Measurements from ENCODE around the gene CMKLR1. TPM values are rescaled to one million over a fixed set of nuclear protein-coding genes. Genes with fewer than 3 reads are reported as not detected.

The CMKLR1 gene
- total RNA-seq, 3 donors from 2014 or later (not counting 1 experiment from before 2014, with no cell fraction given) = 40.7 to 99.1 (median 63.2) TPM

DNA sequence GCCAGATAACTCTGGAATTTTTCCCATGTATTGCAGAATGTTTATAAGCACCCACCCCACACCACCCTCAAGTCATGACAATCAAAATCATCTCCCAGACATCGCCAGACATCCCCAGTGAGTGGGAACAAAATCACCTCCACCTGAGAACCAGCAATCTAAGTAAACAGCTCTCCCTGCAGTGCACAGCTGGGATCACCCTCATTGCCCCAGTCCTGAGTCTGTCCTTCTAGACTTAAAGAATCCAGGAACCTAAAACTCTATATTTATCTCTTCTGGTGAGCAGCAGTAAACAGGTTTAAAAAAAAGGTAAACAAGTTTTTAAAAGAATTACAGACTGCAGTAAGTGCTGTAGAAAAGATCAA, 43.3 kb upstream of the CMKLR1 start:
- intact Hi-C loops (cut with micrococcal nuclease) = no loop called here
- Histone ChIP-seq H3K4me1 (ENCODE audit: control insufficient read depth, insufficient read depth, low read length) (no peaks in the 10 kb centered on the region), H3K9me3 (ENCODE audit: control insufficient read depth, insufficient read depth, low read length) (no peaks in the 10 kb centered on the region), H3K27me3 (ENCODE audit: control insufficient read depth, insufficient read depth, low read length) (no peaks in the 10 kb centered on the region), H3K4me3 (ENCODE audit: low read length) (no peak overlapping the region), H3K36me3 (ENCODE audit: control insufficient read depth, insufficient read depth, low read length) (no peaks in the 10 kb centered on the region), H3K27ac (ENCODE audit: low read length) (no peak overlapping the region)
- Mint-ChIP-seq H3K27me3 (ENCODE audit: low read depth in 2 of 2) (peaks cover 0 to 10% of the 10 kb centered on the region in 2 donors), H3K4me1 (peaks cover 0 to 9% of the 10 kb centered on the region in 2 donors), H3K36me3 (peaks cover 8% of the 10 kb centered on the region), H3K9me3 (peaks cover 0 to 3% of the 10 kb centered on the region in 2 donors), H3K27ac (no peak overlapping the region), H3K4me3 (no peak overlapping the region)
- 75% methylated on average over 1 of the region's 1 CpG for WGBS (ENCODE audit: insufficient coverage)
- no peak for DNase-seq
- no peak for ATAC-seq
- TF ChIP-seq, protein P1, sequence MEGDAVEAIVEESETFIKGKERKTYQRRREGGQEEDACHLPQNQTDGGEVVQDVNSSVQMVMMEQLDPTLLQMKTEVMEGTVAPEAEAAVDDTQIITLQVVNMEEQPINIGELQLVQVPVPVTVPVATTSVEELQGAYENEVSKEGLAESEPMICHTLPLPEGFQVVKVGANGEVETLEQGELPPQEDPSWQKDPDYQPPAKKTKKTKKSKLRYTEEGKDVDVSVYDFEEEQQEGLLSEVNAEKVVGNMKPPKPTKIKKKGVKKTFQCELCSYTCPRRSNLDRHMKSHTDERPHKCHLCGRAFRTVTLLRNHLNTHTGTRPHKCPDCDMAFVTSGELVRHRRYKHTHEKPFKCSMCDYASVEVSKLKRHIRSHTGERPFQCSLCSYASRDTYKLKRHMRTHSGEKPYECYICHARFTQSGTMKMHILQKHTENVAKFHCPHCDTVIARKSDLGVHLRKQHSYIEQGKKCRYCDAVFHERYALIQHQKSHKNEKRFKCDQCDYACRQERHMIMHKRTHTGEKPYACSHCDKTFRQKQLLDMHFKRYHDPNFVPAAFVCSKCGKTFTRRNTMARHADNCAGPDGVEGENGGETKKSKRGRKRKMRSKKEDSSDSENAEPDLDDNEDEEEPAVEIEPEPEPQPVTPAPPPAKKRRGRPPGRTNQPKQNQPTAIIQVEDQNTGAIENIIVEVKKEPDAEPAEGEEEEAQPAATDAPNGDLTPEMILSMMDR (IDR thresholded peaks at IDR 0.05) = no peak

DNA sequence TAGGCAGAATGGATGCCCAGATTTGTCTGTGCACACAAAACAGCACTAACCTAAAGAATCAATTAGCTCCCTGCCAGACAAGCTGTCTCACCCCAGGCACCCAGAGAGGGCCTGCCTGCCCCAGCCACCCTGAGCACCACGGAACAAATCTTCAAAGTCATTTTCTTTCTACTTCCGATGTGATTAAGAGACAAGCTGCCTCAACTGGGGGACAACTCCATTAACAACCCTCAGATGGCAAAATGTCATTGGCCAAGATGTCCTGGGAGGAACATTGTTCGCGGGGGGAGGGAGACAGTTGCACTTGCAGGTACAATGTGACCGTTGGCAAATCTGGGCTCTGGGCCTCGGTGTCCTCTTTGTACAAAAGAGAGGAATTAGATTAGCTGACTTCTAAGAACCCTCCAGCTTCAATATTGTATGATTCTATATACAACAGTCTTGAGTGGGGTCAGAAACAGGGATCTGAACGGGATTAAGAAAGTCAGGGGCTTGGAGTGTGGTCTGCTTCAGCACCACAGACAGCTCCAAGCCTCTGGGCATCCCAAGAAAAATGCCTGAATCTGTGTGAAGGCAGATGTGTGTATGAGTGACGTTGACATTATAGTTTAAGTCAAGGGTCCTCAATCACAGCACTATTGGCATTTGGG, 42.8 kb upstream of the CMKLR1 start:
- ATAC-seq = no peak
- Mint-ChIP-seq H3K27me3 (ENCODE audit: low read depth in 2 of 2) (peaks cover 0 to 10% of the 10 kb centered on the region in 2 donors), H3K4me1 (peaks cover 0 to 9% of the 10 kb centered on the region in 2 donors), H3K27ac (no peak overlapping the region), H3K9me3 (peaks cover 0 to 3% of the 10 kb centered on the region in 2 donors), H3K36me3 (peaks cover 11% of the 10 kb centered on the region), H3K4me3 (no peak overlapping the region)
- Histone ChIP-seq H3K36me3 (ENCODE audit: control insufficient read depth, insufficient read depth, low read length) (no peaks in the 10 kb centered on the region), H3K27ac (ENCODE audit: low read length) (no peak overlapping the region), H3K4me1 (ENCODE audit: control insufficient read depth, insufficient read depth, low read length) (no peaks in the 10 kb centered on the region), H3K27me3 (ENCODE audit: control insufficient read depth, insufficient read depth, low read length) (no peaks in the 10 kb centered on the region), H3K4me3 (ENCODE audit: low read length) (no peak overlapping the region), H3K9me3 (ENCODE audit: control insufficient read depth, insufficient read depth, low read length) (no peaks in the 10 kb centered on the region)
- WGBS (ENCODE audit: insufficient coverage) = 48% methylated on average over 8 of the region's 8 CpGs
- TF ChIP-seq, protein P1 (IDR thresholded peaks at IDR 0.05) = no peak
- intact Hi-C loops (cut with micrococcal nuclease) = no loop called here
- DNase-seq = no peak

DNA sequence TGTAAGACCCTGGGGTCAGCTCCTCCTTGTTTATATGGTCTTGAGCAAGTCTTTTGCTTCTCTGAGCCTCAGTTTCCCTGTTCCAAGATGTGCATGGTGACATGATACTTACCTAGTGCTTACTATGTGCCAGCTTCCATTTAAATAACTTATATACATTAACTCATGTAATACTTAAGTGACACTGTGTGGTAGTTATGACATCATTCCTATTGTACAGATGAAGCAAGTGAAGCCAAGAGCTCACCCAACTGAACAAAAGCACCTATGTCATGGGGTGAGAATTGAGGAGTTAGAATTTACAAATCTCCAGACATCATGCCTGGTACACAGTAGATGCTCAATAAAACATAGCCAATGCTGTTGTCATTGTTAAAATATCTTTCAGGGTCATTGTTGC, 41.3 kb upstream of the CMKLR1 start:
- DNase-seq = no peak
- peaks cover 2% of the 10 kb centered on the region in 2 donors for H3K9me3 Mint-ChIP-seq
- intact Hi-C loops (cut with micrococcal nuclease) = no loop called here

More for the DNA sequence above, 41.3 kb upstream of the CMKLR1 start:
- Mint-ChIP-seq H3K27ac (no peak overlapping the region), H3K4me3 (no peak overlapping the region), H3K4me1 (peaks cover 0 to 9% of the 10 kb centered on the region in 2 donors), H3K27me3 (ENCODE audit: low read depth in 2 of 2) (peaks cover 0 to 9% of the 10 kb centered on the region in 2 donors), H3K36me3 (peaks cover 11% of the 10 kb centered on the region)
- no peak overlapping the region for H3K4me3 ChIP-seq (ENCODE audit: low read length)
- no peak overlapping the region for H3K27ac ChIP-seq (ENCODE audit: low read length)
- no peaks in the 10 kb centered on the region for H3K4me1 ChIP-seq (ENCODE audit: control insufficient read depth, insufficient read depth, low read length)
- ATAC-seq = no peak
- no peaks in the 10 kb centered on the region for H3K9me3 ChIP-seq (ENCODE audit: control insufficient read depth, insufficient read depth, low read length)
- TF ChIP-seq, protein P1 (IDR thresholded peaks at IDR 0.05) = no peak
- no peaks in the 10 kb centered on the region for H3K27me3 ChIP-seq (ENCODE audit: control insufficient read depth, insufficient read depth, low read length)
- H3K36me3 ChIP-seq (ENCODE audit: control insufficient read depth, insufficient read depth, low read length) = no peaks in the 10 kb centered on the region
